Measurements from ENCODE around the gene DIP2C.
"Not testable (repeated sequence)": the region's sequence is repeated elsewhere in the genome, so short reads cannot be mapped to it uniquely, and the experiment has no call there.

The DIP2C gene

GRCh38 chr10:672992-673391, 16.5 kb downstream of the DIP2C start:
- no peak for DNase-seq

- no peak for DNase-seq
Measured at GRCh38 chr10:672203-672602, 17.3 kb downstream of the DIP2C start.

GRCh38 chr10:670990-671389, 18.5 kb downstream of the DIP2C start:
- no peak for DNase-seq

GRCh38 chr10:670038-670437, 19.4 kb downstream of the DIP2C start:
- no peak for DNase-seq

- DNase-seq: no peak
Measured at GRCh38 chr10:668786-669485, 20.5 kb downstream of the DIP2C start.

- DNase-seq: no peak
Measured at GRCh38 chr10:667602-668143, 21.8 kb downstream of the DIP2C start.

GRCh38 chr10:667096-667495, 22.4 kb downstream of the DIP2C start:
- DNase-seq: no peak

- DNase-seq: no peak
Measured at GRCh38 chr10:666237-667012, 23.0 kb downstream of the DIP2C start.

GRCh38 chr10:665579-666091, 23.8 kb downstream of the DIP2C start:
- DNase-seq: no peak

- DNase-seq: no peak
Measured at GRCh38 chr10:664893-665292, 24.6 kb downstream of the DIP2C start.

GRCh38 chr10:664301-664700, 25.2 kb downstream of the DIP2C start:
- DNase-seq: no peak

- DNase-seq: no peak
Measured at GRCh38 chr10:663831-664251, 25.6 kb downstream of the DIP2C start.

- no peak for DNase-seq
Measured at GRCh38 chr10:663466-663751, 26.1 kb downstream of the DIP2C start.

GRCh38 chr10:662686-663465, 26.6 kb downstream of the DIP2C start:
- no peak for DNase-seq

GRCh38 chr10:662223-662605, 27.3 kb downstream of the DIP2C start:
- no peak for DNase-seq

- DNase-seq: no peak
Measured at GRCh38 chr10:661597-662222, 27.8 kb downstream of the DIP2C start.

GRCh38 chr10:660970-661596, 28.4 kb downstream of the DIP2C start:
- DNase-seq: no peak

GRCh38 chr10:660413-660969, 29.0 kb downstream of the DIP2C start:
- no peak for DNase-seq

- DNase-seq: no peak
Measured at GRCh38 chr10:659688-660141, 29.8 kb downstream of the DIP2C start.

GRCh38 chr10:657816-658350, 31.6 kb downstream of the DIP2C start:
- not testable (repeated sequence) for DNase-seq

- DNase-seq: no peak
Measured at GRCh38 chr10:656883-657282, 32.6 kb downstream of the DIP2C start.

GRCh38 chr10:655184-655583, 34.3 kb downstream of the DIP2C start:
- no peak for DNase-seq

Measured in AML-193 (cell line).